Activated naive CD8-positive, alpha-beta T cell treated with anti-CD3 and anti-CD28 coated beads, Interleukin-2, amount 10 ng/mL, durations not matched to agents 7 days and 5 days (primary cell): ENCODE results near the gene CNN2. TPM values are rescaled to one million over a fixed set of nuclear protein-coding genes. Genes with fewer than 3 reads are reported as not detected.

Source experiments
- ATAC-seq: fragments of 150-1000 bp; cut with Tn5 transposase; one replicate; pipeline ENCODE4 v1.10.0; 2021; ENCODE audit warnings: low read depth, moderate library complexity
- POLR2A ChIA-PET: fragments of 350-600 bp; sonication (Branson Sonifier 250); formaldehyde crosslinking; loops from one replicate; lab custom pipeline; 2021; ENCODE audit warnings: antibody characterized with exemption; lab: Charles Lee
- DNase-seq: peaks from one replicate; pipeline ENCODE4 v3.0.0; 2021
- H3K27ac Mint-ChIP-seq: one replicate; pipeline ENCODE4 v1.8.0; 2022; ENCODE audit warnings: mild to moderate bottlenecking, mixed read lengths
- H3K27me3 Mint-ChIP-seq: one replicate; pipeline ENCODE4 v1.8.0; 2022; ENCODE audit warnings: mild to moderate bottlenecking, moderate library complexity, mixed read lengths
- H3K36me3 Mint-ChIP-seq: one replicate; pipeline ENCODE4 v1.8.0; 2021; ENCODE audit warnings: mild to moderate bottlenecking, mixed read lengths
- H3K4me1 Mint-ChIP-seq: one replicate; pipeline ENCODE4 v1.8.0; 2021; ENCODE audit warnings: mixed read lengths
- H3K4me3 Mint-ChIP-seq: one replicate; pipeline ENCODE4 v1.8.0; 2022; ENCODE audit warnings: mild to moderate bottlenecking, moderate library complexity, mixed read lengths
- H3K9me3 Mint-ChIP-seq: one replicate; pipeline ENCODE4 v1.8.0; 2021; ENCODE audit warnings: mixed read lengths
- total RNA-seq, 2 experiments: library from RNA; stranded (reverse); gene quantifications; one replicate each; pipeline ENCODE4 v1.2.3, GENCODE V29; 2021

The CNN2 gene
- total RNA-seq, 2 experiments from 2014 or later, result 340 to 353 TPM

GRCh38 chr19:1046836-1047695 is 20.7 kb downstream of the CNN2 start:
- POLR2A ChIA-PET, result interaction anchor here (1.1 to 1.7 kb wide), 3 partner anchors 7 to 28 kb away, joined by 3 to 14 read pairs (median 10); partner anchors contain the start of gene ABCA7
- Mint-ChIP-seq H3K4me1 (peaks cover 3% of the 10 kb centered on the region), H3K4me3 (no peak overlapping the region), H3K27me3 (no peaks in the 10 kb centered on the region), H3K9me3 (peaks cover 1% of the 10 kb centered on the region), H3K27ac (no peak overlapping the region), H3K36me3 (peaks cover 13% of the 10 kb centered on the region)
- ATAC-seq, result no peak
- DNase-seq, result no peak

- no peak overlapping the region for H3K27ac Mint-ChIP-seq
- H3K27me3 Mint-ChIP-seq, result no peaks in the 10 kb centered on the region
- H3K9me3 Mint-ChIP-seq, result peaks cover 1% of the 10 kb centered on the region
- H3K4me3 Mint-ChIP-seq, result no peak overlapping the region
- peaks cover 4% of the 10 kb centered on the region for H3K4me1 Mint-ChIP-seq
- POLR2A ChIA-PET, result interaction anchor here (0.7 to 1.7 kb wide), 6 partner anchors 8 to 38 kb away, joined by 3 to 14 read pairs (median 6); partner anchors contain the start of genes ABCA7 and RNU6-2
- no peak for ATAC-seq
- H3K36me3 Mint-ChIP-seq, result peaks cover 13% of the 10 kb centered on the region
- DNase-seq, result no peak
Observed at GRCh38 chr19:1047696-1048147, 21.3 kb downstream of the CNN2 start.

- H3K36me3 Mint-ChIP-seq, result peaks cover 15% of the 10 kb centered on the region
- POLR2A ChIA-PET, result interaction anchor here (1.1 to 1.7 kb wide), 4 partner anchors 9 to 16 kb away, joined by 3 to 14 read pairs (median 8); partner anchors contain the start of gene ABCA7
- ATAC-seq, result no peak
- H3K4me1 Mint-ChIP-seq, result peaks cover 4% of the 10 kb centered on the region
- DNase-seq, result no peak
- peaks cover 1% of the 10 kb centered on the region for H3K9me3 Mint-ChIP-seq
- H3K4me3 Mint-ChIP-seq, result no peak overlapping the region
- no peak overlapping the region for H3K27ac Mint-ChIP-seq
- H3K27me3 Mint-ChIP-seq, result no peaks in the 10 kb centered on the region
Observed at GRCh38 chr19:1049106-1049505, 22.7 kb downstream of the CNN2 start.

GRCh38 chr19:1049800-1050199 is 23.4 kb downstream of the CNN2 start:
- DNase-seq (no peak), ATAC-seq (no peak)
- no peak overlapping the region for H3K27ac Mint-ChIP-seq
- no peaks in the 10 kb centered on the region for H3K27me3 Mint-ChIP-seq
- POLR2A ChIA-PET, result no interaction called here
- H3K9me3 Mint-ChIP-seq, result peaks cover 1% of the 10 kb centered on the region
- peaks cover 12% of the 10 kb centered on the region for H3K36me3 Mint-ChIP-seq
- H3K4me1 Mint-ChIP-seq, result peaks cover 4% of the 10 kb centered on the region
- H3K4me3 Mint-ChIP-seq, result no peak overlapping the region

GRCh38 chr19:1050989-1051788 is 24.8 kb downstream of the CNN2 start:
- POLR2A ChIA-PET, result no interaction called here
- Mint-ChIP-seq H3K27me3 (no peaks in the 10 kb centered on the region), H3K4me1 (peaks cover 4% of the 10 kb centered on the region), H3K4me3 (no peak overlapping the region), H3K27ac (no peak overlapping the region), H3K9me3 (peaks cover under 1% of the 10 kb centered on the region), H3K36me3 (peaks cover 13% of the 10 kb centered on the region)
- ATAC-seq (no peak), DNase-seq (no peak)

- Mint-ChIP-seq H3K27me3 (no peaks in the 10 kb centered on the region), H3K4me1 (peaks cover 4% of the 10 kb centered on the region), H3K4me3 (no peak overlapping the region), H3K27ac (no peak overlapping the region), H3K36me3 (peaks cover 19% of the 10 kb centered on the region), H3K9me3 (peaks cover 7% of the 10 kb centered on the region)
- POLR2A ChIA-PET, result interaction anchor here (2.4 kb wide), 1 partner anchor 16 kb away, joined by 7 read pairs; the partner anchor contains the start of gene ARHGAP45
- DNase-seq (no peak), ATAC-seq (no peak)
Observed at GRCh38 chr19:1051791-1052190, 25.4 kb downstream of the CNN2 start.

GRCh38 chr19:1052349-1052975 is 26.1 kb downstream of the CNN2 start:
- no peak overlapping the region for H3K27ac Mint-ChIP-seq
- peaks cover 4% of the 10 kb centered on the region for H3K4me1 Mint-ChIP-seq
- no peak overlapping the region for H3K4me3 Mint-ChIP-seq
- no peaks in the 10 kb centered on the region for H3K27me3 Mint-ChIP-seq
- H3K9me3 Mint-ChIP-seq, result peaks cover 10% of the 10 kb centered on the region
- DNase-seq (no peak), ATAC-seq (no peak)
- peaks cover 26% of the 10 kb centered on the region for H3K36me3 Mint-ChIP-seq
- POLR2A ChIA-PET, result interaction anchor here (2.4 kb wide), 1 partner anchor 15 kb away, joined by 7 read pairs; the partner anchor contains the start of gene ARHGAP45

GRCh38 chr19:1053176-1054101 is 27.0 kb downstream of the CNN2 start:
- peaks cover 4% of the 10 kb centered on the region for H3K4me1 Mint-ChIP-seq
- H3K27me3 Mint-ChIP-seq, result no peaks in the 10 kb centered on the region
- peaks cover 35% of the 10 kb centered on the region for H3K36me3 Mint-ChIP-seq
- no peak overlapping the region for H3K4me3 Mint-ChIP-seq
- no peak overlapping the region for H3K27ac Mint-ChIP-seq
- POLR2A ChIA-PET, result interaction anchor here (2.4 kb wide), 1 partner anchor 14 kb away, joined by 7 read pairs; the partner anchor contains the start of gene ARHGAP45
- peaks cover 13% of the 10 kb centered on the region for H3K9me3 Mint-ChIP-seq
- DNase-seq, result no peak
- ATAC-seq, result no peak

- Mint-ChIP-seq H3K4me3 (no peak overlapping the region), H3K27me3 (no peaks in the 10 kb centered on the region), H3K27ac (no peak overlapping the region), H3K36me3 (peaks cover 40% of the 10 kb centered on the region), H3K9me3 (peaks cover 13% of the 10 kb centered on the region), H3K4me1 (peaks cover 4% of the 10 kb centered on the region)
- POLR2A ChIA-PET, result interaction anchor here (1.1 to 2.4 kb wide), 2 partner anchors 11 to 13 kb away, joined by 4 to 7 read pairs; partner anchors contain the start of gene ARHGAP45
- ATAC-seq (no peak), DNase-seq (no peak)
Observed at GRCh38 chr19:1054102-1055027, 28.0 kb downstream of the CNN2 start.

- Mint-ChIP-seq H3K4me1 (peaks cover 4% of the 10 kb centered on the region), H3K27ac (no peak overlapping the region), H3K36me3 (peaks cover 46% of the 10 kb centered on the region), H3K4me3 (no peak overlapping the region), H3K27me3 (no peaks in the 10 kb centered on the region), H3K9me3 (peaks cover 13% of the 10 kb centered on the region)
- no peak for ATAC-seq
- no peak for DNase-seq
- POLR2A ChIA-PET, result interaction anchor here (1.0 to 1.1 kb wide), 2 partner anchors 10 to 25 kb away, joined by 3 to 4 read pairs; no protein-coding TSS in a partner anchor
Observed at GRCh38 chr19:1055028-1055425, 28.6 kb downstream of the CNN2 start.
